ENCODE measurements around the gene AGBL2.

DNA sequence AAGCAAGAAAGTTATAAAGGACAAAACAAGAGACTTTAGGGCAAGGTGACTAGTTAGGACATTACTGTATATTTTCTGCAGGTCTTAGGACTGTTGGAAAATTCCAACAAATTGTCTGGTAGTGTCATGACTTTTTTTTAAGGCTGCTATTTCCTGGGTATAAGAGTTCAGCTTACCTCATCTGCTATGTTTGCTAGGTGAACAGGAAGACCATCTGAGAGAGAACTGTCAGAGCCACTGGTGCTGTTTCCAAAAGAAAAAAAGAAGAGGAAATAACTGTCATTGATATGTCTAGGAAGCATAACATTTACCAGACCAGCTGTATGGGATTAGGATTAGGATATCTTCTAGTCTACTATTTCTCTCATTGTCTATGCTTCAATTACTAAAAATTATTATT lies 46.5 kb downstream of the AGBL2 start:
- no peak for TF ChIP-seq POLR2A (IDR thresholded peaks at IDR 0.05)
- TF ChIP-seq, protein P1, sequence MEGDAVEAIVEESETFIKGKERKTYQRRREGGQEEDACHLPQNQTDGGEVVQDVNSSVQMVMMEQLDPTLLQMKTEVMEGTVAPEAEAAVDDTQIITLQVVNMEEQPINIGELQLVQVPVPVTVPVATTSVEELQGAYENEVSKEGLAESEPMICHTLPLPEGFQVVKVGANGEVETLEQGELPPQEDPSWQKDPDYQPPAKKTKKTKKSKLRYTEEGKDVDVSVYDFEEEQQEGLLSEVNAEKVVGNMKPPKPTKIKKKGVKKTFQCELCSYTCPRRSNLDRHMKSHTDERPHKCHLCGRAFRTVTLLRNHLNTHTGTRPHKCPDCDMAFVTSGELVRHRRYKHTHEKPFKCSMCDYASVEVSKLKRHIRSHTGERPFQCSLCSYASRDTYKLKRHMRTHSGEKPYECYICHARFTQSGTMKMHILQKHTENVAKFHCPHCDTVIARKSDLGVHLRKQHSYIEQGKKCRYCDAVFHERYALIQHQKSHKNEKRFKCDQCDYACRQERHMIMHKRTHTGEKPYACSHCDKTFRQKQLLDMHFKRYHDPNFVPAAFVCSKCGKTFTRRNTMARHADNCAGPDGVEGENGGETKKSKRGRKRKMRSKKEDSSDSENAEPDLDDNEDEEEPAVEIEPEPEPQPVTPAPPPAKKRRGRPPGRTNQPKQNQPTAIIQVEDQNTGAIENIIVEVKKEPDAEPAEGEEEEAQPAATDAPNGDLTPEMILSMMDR (IDR thresholded peaks at IDR 0.05) = no peak

All from tibial nerve (tissue), 3 donors.